K562 (cell line): ENCODE measurements around the gene RBM15. TPM values are rescaled to one million over a fixed set of nuclear protein-coding genes. Genes with fewer than 3 reads are reported as not detected.
A peak's percentile ranks its signal among the peaks of the same experiment; 100 is the strongest.

Experiments
- CTBP1 ChIP-seq: fragments of 450-650 bp; IDR thresholded peaks from 2 replicates; pipeline ENCODE4 v1.6.1; 2016; ENCODE audit warnings: borderline replicate concordance
- ELF2 ChIP-seq: fragments of 250-450 bp; sonication (Bioruptor Pico); IDR thresholded peaks from 2 replicates; pipeline ENCODE4 v1.5.0; 2021; ENCODE audit warnings: mild to moderate bottlenecking
- GABPA ChIP-seq: fragments of 200-800 bp; sonication (Bioruptor generic); conservative IDR thresholded peaks from 2 replicates; pipeline ENCODE4 v1.6.1; 2016; ENCODE audit warnings: low read depth, missing genetic modification characterization, missing compliant biosample characterization
- MAFK ChIP-seq: IDR thresholded peaks from 2 replicates; pipeline ENCODE4 v1.6.1; 2011; ENCODE audit warnings: low read length, improper control_type of control experiment
- MCM3 ChIP-seq: fragments of 450-650 bp; IDR thresholded peaks from 2 replicates; pipeline ENCODE4 v1.6.1; 2016
- MTF1 ChIP-seq: fragments of 250-450 bp; sonication (Bioruptor Pico); IDR thresholded peaks from 2 replicates; pipeline ENCODE4 v1.9.0; 2021; ENCODE audit warnings: moderate library complexity, mild to moderate bottlenecking, inconsistent platforms, borderline replicate concordance
- MYNN ChIP-seq, 2 experiments: sonication (generic); formaldehyde crosslinking in 1 of 2; IDR thresholded peaks; 2 replicates each; pipeline versions ENCODE4 v1.5.0 to v1.6.1; 2016 to 2020; ENCODE audit warnings: antibody characterized with exemption in 1 of 2, missing genetic modification reagents in 1 of 2
- NEUROD1 ChIP-seq: fragments of 150-350 bp; IDR thresholded peaks from 2 replicates; pipeline ENCODE4 v1.6.1; 2014; ENCODE audit warnings: borderline replicate concordance, low read length, low read depth; ENCODE audit not compliant: partially characterized antibody
- NFIC ChIP-seq: fragments of 450-650 bp; IDR thresholded peaks from 2 replicates; pipeline ENCODE4 v1.6.1; 2017; ENCODE audit warnings: mild to moderate bottlenecking, inconsistent platforms
- RAD51 ChIP-seq: fragments of 450-650 bp; IDR thresholded peaks from 2 replicates; pipeline ENCODE4 v1.7.1; 2016; ENCODE audit warnings: low read depth, mild to moderate bottlenecking, borderline replicate concordance
- RBFOX2 ChIP-seq: fragments of 200-400 bp; formaldehyde crosslinking; IDR thresholded peaks from 2 replicates; pipeline ENCODE4 v1.6.1; 2017; ENCODE audit warnings: low read depth, mild to moderate bottlenecking, low read length, moderate library complexity
- SAFB2 ChIP-seq: fragments of 200-400 bp; formaldehyde crosslinking; IDR thresholded peaks from 2 replicates; pipeline ENCODE4 v1.6.1; 2018; ENCODE audit warnings: borderline replicate concordance, low read length, low read depth, moderate library complexity; ENCODE audit not compliant: severe bottlenecking
- SMARCA4 ChIP-seq: fragments of 450-650 bp; IDR thresholded peaks from 2 replicates; pipeline ENCODE4 v1.6.1; 2016
- SMARCC2 ChIP-seq: fragments of 450-650 bp; IDR thresholded peaks from 2 replicates; pipeline ENCODE4 v1.6.1; 2017; ENCODE audit warnings: antibody characterized with exemption, moderate library complexity, mild to moderate bottlenecking, low read depth
- SNAPC5 ChIP-seq: fragments of 250-450 bp; sonication (Bioruptor Pico); IDR thresholded peaks from 2 replicates; pipeline ENCODE4 v1.8.0; 2021; ENCODE audit warnings: moderate library complexity, mild to moderate bottlenecking, inconsistent platforms
- USF1 ChIP-seq: sonication (generic); formaldehyde crosslinking; IDR thresholded peaks from 2 replicates; pipeline ENCODE4 v1.9.0; 2022; ENCODE audit warnings: mild to moderate bottlenecking, missing genetic modification reagents
- USF2 ChIP-seq: sonication (generic); formaldehyde crosslinking; IDR thresholded peaks from 2 replicates; pipeline ENCODE4 v1.5.0; 2020; ENCODE audit warnings: missing genetic modification reagents
- XRCC3 ChIP-seq: fragments of 450-650 bp; IDR thresholded peaks from 2 replicates; pipeline ENCODE4 v1.6.1; 2017; ENCODE audit warnings: mild to moderate bottlenecking, moderate library complexity
- ZNF12 ChIP-seq: sonication (generic); formaldehyde crosslinking; IDR thresholded peaks from 2 replicates; pipeline ENCODE4 v1.4.0; 2020; ENCODE audit warnings: mild to moderate bottlenecking, missing genetic modification reagents
- ZNF133 ChIP-seq: fragments of 250-450 bp; sonication (Bioruptor Pico); IDR thresholded peaks from 2 replicates; pipeline ENCODE4 v1.4.0; 2020; ENCODE audit warnings: mild to moderate bottlenecking
- ZNF586 ChIP-seq: fragments of 450-650 bp; formaldehyde crosslinking; conservative IDR thresholded peaks from 2 replicates; pipeline ENCODE4 v1.4.0; 2020; ENCODE audit warnings: mild to moderate bottlenecking, moderate library complexity
- ZNF699 ChIP-seq: fragments of 250-450 bp; sonication (Bioruptor Pico); IDR thresholded peaks from 2 replicates; pipeline ENCODE4 v1.8.0; 2021; ENCODE audit warnings: mild to moderate bottlenecking, moderate library complexity; ENCODE audit not compliant: insufficient replicate concordance
- polyA plus RNA-seq, 8 experiments: library from polyadenylated mRNA; depleted of rRNA in 4 of 8; stranded (reverse) in 5 of 8; unstranded in 3 of 8; fragments of >200 nt; fragmentation: Nextera tagmentation in 2 of 8; fragmentation: Illumina TruSeq in 1 of 8; extraction: Ambion mirVana in 2 of 8; extraction: Trizol in 1 of 8; gene quantifications; 2 replicates each; pipeline versions ENCODE4 v1.2.1 to v1.2.3, GENCODE V29; 2011 to 2014; ENCODE audit warnings: inconsistent platforms in 1 of 8, missing spikeins in 1 of 8
- total RNA-seq, 7 experiments: library from RNA; depleted of rRNA in 6 of 7; stranded (reverse); fragments of >200 nt in 6 of 7; fragmentation: Illumina TruSeq in 2 of 7; extraction: Trizol in 2 of 7; gene quantifications; 2 replicates each; pipeline versions ENCODE4 v1.2.1 to v1.2.3, GENCODE V29; 2011 to 2021; ENCODE audit warnings: low replicate concordance in 1 of 7
- TF ChIP-seq, protein P1 (sequence below): sonication (generic); formaldehyde crosslinking; IDR thresholded peaks from 2 replicates; pipeline ENCODE4 v1.8.1; 2023; ENCODE audit warnings: missing genetic modification reagents, mild to moderate bottlenecking, borderline replicate concordance

RBM15 gene
- total and polyA plus RNA-seq, 9 of the 15 experiments (the other 6 are each of a cell fraction or from before 2014, with no cell fraction given), result 2.4 to 63.4 (median 28.2) TPM

DNA sequence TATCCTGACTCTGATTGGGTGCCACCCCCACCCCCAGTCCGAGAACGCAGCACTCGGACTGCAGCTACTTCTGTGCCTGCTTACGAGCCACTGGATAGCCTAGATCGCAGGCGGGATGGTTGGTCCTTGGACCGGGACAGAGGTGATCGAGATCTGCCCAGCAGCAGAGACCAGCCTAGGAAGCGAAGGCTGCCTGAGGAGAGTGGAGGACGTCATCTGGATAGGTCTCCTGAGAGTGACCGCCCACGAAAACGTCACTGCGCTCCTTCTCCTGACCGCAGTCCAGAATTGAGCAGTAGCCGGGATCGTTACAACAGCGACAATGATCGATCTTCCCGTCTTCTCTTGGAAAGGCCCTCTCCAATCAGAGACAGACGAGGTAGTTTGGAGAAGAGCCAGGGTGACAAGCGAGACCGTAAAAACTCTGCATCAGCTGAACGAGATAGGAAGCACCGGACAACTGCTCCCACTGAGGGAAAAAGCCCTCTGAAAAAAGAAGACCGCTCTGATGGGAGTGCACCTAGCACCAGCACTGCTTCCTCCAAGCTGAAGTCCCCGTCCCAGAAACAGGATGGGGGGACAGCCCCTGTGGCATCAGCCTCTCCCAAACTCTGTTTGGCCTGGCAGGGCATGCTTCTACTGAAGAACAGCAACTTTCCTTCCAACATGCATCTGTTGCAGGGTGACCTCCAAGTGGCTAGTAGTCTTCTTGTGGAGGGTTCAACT lies 2.1 kb downstream of the RBM15 start (continued):
- TF ChIP-seq ZNF12 (CRISPR knock-in tag) (no peak), ZNF586 (no peak), SMARCA4 (0 out of 2 replicates have a peak, but pooled peaks have one; percentile 10), SMARCC2 (no peak), NEUROD1 (no peak), USF2 (no peak), SNAPC5 (no peak), MAFK (no peak), ZNF133 (CRISPR knock-in tag) (no peak), XRCC3 (no peak), MTF1 (no peak), RBFOX2 (peak; percentile 56), USF1 (CRISPR knock-in tag) (peak; percentile 33; the same call in 1 of the 2 replicates), ELF2 (CRISPR knock-in tag) (no peak), RAD51 (no peak), CTBP1 (no peak), MYNN (IDR thresholded peaks at IDR 0.05) (no peak), MYNN (CRISPR knock-in tag; IDR thresholded peaks at IDR 0.05) (no peak), SAFB2 (no peak), MCM3 (no peak), NFIC (peak; percentile 65), ZNF699 (CRISPR knock-in tag) (no peak), GABPA (tag) (no peak)
- TF ChIP-seq, protein P1, sequence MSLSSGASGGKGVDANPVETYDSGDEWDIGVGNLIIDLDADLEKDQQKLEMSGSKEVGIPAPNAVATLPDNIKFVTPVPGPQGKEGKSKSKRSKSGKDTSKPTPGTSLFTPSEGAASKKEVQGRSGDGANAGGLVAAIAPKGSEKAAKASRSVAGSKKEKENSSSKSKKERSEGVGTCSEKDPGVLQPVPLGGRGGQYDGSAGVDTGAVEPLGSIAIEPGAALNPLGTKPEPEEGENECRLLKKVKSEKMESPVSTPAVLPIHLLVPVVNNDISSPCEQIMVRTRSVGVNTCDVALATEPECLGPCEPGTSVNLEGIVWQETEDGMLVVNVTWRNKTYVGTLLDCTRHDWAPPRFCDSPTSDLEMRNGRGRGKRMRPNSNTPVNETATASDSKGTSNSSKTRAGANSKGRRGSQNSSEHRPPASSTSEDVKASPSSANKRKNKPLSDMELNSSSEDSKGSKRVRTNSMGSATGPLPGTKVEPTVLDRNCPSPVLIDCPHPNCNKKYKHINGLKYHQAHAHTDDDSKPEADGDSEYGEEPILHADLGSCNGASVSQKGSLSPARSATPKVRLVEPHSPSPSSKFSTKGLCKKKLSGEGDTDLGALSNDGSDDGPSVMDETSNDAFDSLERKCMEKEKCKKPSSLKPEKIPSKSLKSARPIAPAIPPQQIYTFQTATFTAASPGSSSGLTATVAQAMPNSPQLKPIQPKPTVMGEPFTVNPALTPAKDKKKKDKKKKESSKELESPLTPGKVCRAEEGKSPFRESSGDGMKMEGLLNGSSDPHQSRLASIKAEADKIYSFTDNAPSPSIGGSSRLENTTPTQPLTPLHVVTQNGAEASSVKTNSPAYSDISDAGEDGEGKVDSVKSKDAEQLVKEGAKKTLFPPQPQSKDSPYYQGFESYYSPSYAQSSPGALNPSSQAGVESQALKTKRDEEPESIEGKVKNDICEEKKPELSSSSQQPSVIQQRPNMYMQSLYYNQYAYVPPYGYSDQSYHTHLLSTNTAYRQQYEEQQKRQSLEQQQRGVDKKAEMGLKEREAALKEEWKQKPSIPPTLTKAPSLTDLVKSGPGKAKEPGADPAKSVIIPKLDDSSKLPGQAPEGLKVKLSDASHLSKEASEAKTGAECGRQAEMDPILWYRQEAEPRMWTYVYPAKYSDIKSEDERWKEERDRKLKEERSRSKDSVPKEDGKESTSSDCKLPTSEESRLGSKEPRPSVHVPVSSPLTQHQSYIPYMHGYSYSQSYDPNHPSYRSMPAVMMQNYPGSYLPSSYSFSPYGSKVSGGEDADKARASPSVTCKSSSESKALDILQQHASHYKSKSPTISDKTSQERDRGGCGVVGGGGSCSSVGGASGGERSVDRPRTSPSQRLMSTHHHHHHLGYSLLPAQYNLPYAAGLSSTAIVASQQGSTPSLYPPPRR (CRISPR knock-in tag), result peak; percentile 45; the same call in 1 of the 2 replicates
